Retina (tissue), 1 donor: ENCODE data around the gene CACTIN.

Experiments
- DNase-seq: peaks from one replicate; pipeline ENCODE4 v3.0.0-alpha.2; 2016

CACTIN gene

GRCh38 chr19:3623716-3624115 is 2.9 kb downstream of the CACTIN start:
- DNase-seq = no peak

- no peak for DNase-seq
These were observed 4.4 kb downstream of the CACTIN start for GRCh38 chr19:3622224-3622623.

GRCh38 chr19:3621689-3622088 is 4.9 kb downstream of the CACTIN start:
- DNase-seq = no peak

- DNase-seq = no peak
These were observed 5.6 kb downstream of the CACTIN start for GRCh38 chr19:3620817-3621547.

- DNase-seq = no peak
These were observed 6.3 kb downstream of the CACTIN start for GRCh38 chr19:3620145-3620816.

GRCh38 chr19:3619631-3620012 is 7.0 kb downstream of the CACTIN start:
- no peak for DNase-seq

- DNase-seq = no peak
These were observed 7.6 kb downstream of the CACTIN start for GRCh38 chr19:3618811-3619630.

GRCh38 chr19:3618144-3618810 is 8.3 kb downstream of the CACTIN start:
- peak; percentile 50 for DNase-seq

- DNase-seq = no peak
These were observed 9.1 kb downstream of the CACTIN start for GRCh38 chr19:3617463-3617862.

GRCh38 chr19:3615524-3616135 is 11.0 kb downstream of the CACTIN start:
- DNase-seq = no peak

- DNase-seq = no peak
These were observed 11.6 kb downstream of the CACTIN start for GRCh38 chr19:3614858-3615505.

- DNase-seq = no peak
These were observed 12.6 kb downstream of the CACTIN start for GRCh38 chr19:3613818-3614661.

- no peak for DNase-seq
These were observed 13.5 kb downstream of the CACTIN start for GRCh38 chr19:3612901-3613741.

- no peak for DNase-seq
These were observed 14.3 kb downstream of the CACTIN start for GRCh38 chr19:3612330-3612729.

GRCh38 chr19:3611841-3612240 is 14.7 kb downstream of the CACTIN start:
- DNase-seq = no peak

- no peak for DNase-seq
These were observed 15.6 kb downstream of the CACTIN start for GRCh38 chr19:3610745-3611717.

GRCh38 chr19:3609779-3610719 is 16.5 kb downstream of the CACTIN start:
- no peak for DNase-seq
